Stomach (tissue), 4 donors: ENCODE results near the gene KIF12.

Experiments
- CTCF ChIP-seq, 7 experiments: fragments of 450-650 bp in 4 of 7; fragments of 200-600 bp in 3 of 7; sonication (generic) in 3 of 7; IDR thresholded peaks; one replicate each; pipeline ENCODE4 v1.5.1; 2016 to 2019; ENCODE audit warnings: antibody characterized with exemption in 7 of 7, control low read depth in 2 of 7, mild to moderate bottlenecking in 1 of 7
- EP300 ChIP-seq: sonication (generic); formaldehyde crosslinking; IDR thresholded peaks from one replicate; pipeline ENCODE4 v1.6.1; 2017; ENCODE audit warnings: antibody characterized with exemption
- POLR2A ChIP-seq, 4 donors: fragments of 450-650 bp; IDR thresholded peaks; one replicate each; pipeline ENCODE4 v1.6.1; 2016; ENCODE audit warnings: antibody characterized with exemption in 4 of 4, control low read depth in 2 of 4, mild to moderate bottlenecking in 1 of 4, moderate library complexity in 1 of 4
- POLR2AphosphoS5 ChIP-seq, 3 donors: sonication (generic); formaldehyde crosslinking; IDR thresholded peaks; one replicate each; pipeline ENCODE4 v1.6.1; 2016; ENCODE audit warnings: antibody characterized with exemption in 3 of 3

DNA sequence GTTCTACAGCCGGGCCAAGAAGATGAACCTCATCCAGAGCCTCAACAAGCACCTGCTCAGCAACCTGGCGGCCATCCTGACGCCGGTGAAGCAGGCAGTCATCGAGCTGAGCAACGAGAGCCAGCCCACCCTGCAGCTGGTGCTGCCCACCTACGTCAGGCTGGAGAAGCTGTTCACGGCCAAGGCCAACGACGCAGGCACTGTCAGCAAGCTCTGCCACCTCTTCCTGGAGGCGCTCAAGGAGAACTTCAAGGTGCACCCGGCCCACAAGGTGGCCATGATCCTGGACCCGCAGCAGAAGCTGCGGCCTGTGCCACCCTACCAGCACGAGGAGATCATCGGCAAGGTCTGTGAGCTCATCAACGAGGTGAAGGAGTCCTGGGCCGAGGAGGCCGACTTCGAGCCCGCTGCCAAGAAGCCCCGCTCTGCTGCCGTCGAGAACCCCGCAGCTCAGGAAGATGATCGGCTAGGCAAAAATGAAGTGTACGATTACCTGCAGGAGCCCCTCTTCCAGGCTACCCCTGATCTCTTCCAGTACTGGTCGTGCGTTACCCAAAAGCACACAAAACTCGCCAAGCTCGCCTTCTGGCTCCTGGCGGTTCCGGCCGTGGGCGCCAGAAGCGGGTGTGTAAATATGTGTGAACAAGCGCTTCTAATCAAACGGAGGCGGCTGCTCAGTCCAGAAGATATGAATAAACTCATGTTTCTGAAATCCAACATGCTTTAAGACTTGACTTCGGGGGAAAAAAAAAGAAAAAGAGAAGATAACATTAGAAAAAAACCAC lies 49.5 kb downstream of the KIF12 start:
- TF ChIP-seq CTCF (IDR thresholded peaks at IDR 0.05) (no peak), POLR2AphosphoS5 (IDR thresholded peaks at IDR 0.05) (no peak), EP300 (no peak), POLR2A (IDR thresholded peaks at IDR 0.05) (no peak)
